OCI-LY1 (cell line): ENCODE measurements around the gene ADAT2.

Experiments
- H2AFZ ChIP-seq: fragments of 200-600 bp; sonication (generic), shearing (Covaris generic); 2 replicates; pipeline ENCODE4 v1.6.0; 2014; ENCODE audit warnings: antibody characterized with exemption, mild to moderate bottlenecking, low read length
- H3F3A ChIP-seq: fragments of 200-600 bp; sonication (generic), shearing (Covaris generic); 2 replicates; pipeline ENCODE4 v1.6.0; 2014; ENCODE audit warnings: mild to moderate bottlenecking, antibody characterized with exemption, low read length, moderate library complexity; ENCODE audit not compliant: insufficient read depth
- H3K27ac ChIP-seq: fragments of 200-600 bp; sonication (generic); 2 replicates; pipeline ENCODE4 v1.5.1; 2014; ENCODE audit warnings: low read length, mixed run types, mild to moderate bottlenecking, low read depth; ENCODE audit not compliant: poor library complexity, severe bottlenecking
- H3K27me3 ChIP-seq: fragments of 200-600 bp; sonication (generic); 2 replicates; pipeline ENCODE4 v1.6.0; 2014; ENCODE audit warnings: antibody characterized with exemption, mild to moderate bottlenecking, low read length, moderate library complexity; ENCODE audit not compliant: insufficient read depth
- H3K36me3 ChIP-seq: fragments of 200-600 bp; sonication (generic); 2 replicates; pipeline ENCODE4 v1.6.1; 2014; ENCODE audit warnings: mild to moderate bottlenecking, antibody characterized with exemption, low read length, moderate library complexity, mixed read lengths; ENCODE audit not compliant: insufficient read depth
- H3K4me1 ChIP-seq: fragments of 200-600 bp; sonication (generic); 2 replicates; pipeline ENCODE4 v1.5.1; 2014; ENCODE audit warnings: mild to moderate bottlenecking, low read length, moderate library complexity; ENCODE audit not compliant: insufficient read depth, severe bottlenecking
- H3K4me2 ChIP-seq: fragments of 200-600 bp; sonication (generic), shearing (Covaris generic); 2 replicates; pipeline ENCODE4 v1.6.1; 2014; ENCODE audit warnings: low read length
- H3K4me3 ChIP-seq: fragments of 200-600 bp; sonication (generic); 2 replicates; pipeline ENCODE4 v1.5.1; 2014; ENCODE audit warnings: low read length, low read depth, mild to moderate bottlenecking, mixed read lengths; ENCODE audit not compliant: poor library complexity, severe bottlenecking
- H3K79me2 ChIP-seq: fragments of 200-600 bp; shearing (Covaris generic); 2 replicates; pipeline ENCODE4 v1.6.1; 2016; ENCODE audit warnings: mixed run types, low read length, mixed read lengths; ENCODE audit not compliant: insufficient read depth
- H3K9ac ChIP-seq: fragments of 200-600 bp; sonication (generic), shearing (Covaris generic); 2 replicates; pipeline ENCODE4 v1.6.1; 2014; ENCODE audit warnings: mild to moderate bottlenecking, low read length, mixed read lengths
- H3K9me2 ChIP-seq: fragments of 200-600 bp; sonication (generic), shearing (Covaris generic); 2 replicates; pipeline ENCODE4 v1.6.1; 2014; ENCODE audit warnings: low read depth, mild to moderate bottlenecking, low read length, mixed read lengths
- H3K9me3 ChIP-seq: fragments of 200-600 bp; shearing (Covaris generic); 2 replicates; pipeline ENCODE4 v1.6.1; 2014; ENCODE audit warnings: low read length, mixed read lengths
- H4K20me1 ChIP-seq: fragments of 200-600 bp; sonication (generic), shearing (Covaris generic); 2 replicates; pipeline ENCODE4 v1.6.0; 2016; ENCODE audit warnings: mild to moderate bottlenecking, low read length; ENCODE audit not compliant: insufficient read depth
- CTCF ChIP-seq: fragments of 200-600 bp; sonication (generic), shearing (Covaris generic); IDR thresholded peaks from 2 replicates; pipeline ENCODE4 v1.5.1; 2017; ENCODE audit warnings: mild to moderate bottlenecking, antibody characterized with exemption, low read length, moderate library complexity, mixed read lengths
- EZH2 ChIP-seq: fragments of 200-600 bp; sonication (generic), shearing (Covaris generic); IDR thresholded peaks from 2 replicates; pipeline ENCODE4 v1.8.0; 2017; ENCODE audit warnings: borderline replicate concordance, mixed run types, mild to moderate bottlenecking, antibody characterized with exemption, low read length, moderate library complexity, mixed read lengths

Gene ADAT2

GRCh38 chr6:143443096-143443495 is 7.4 kb downstream of the ADAT2 start:
- Histone ChIP-seq H3K27ac (no peak overlapping the region), H3F3A (no peaks in the 10 kb centered on the region), H2AFZ (no peak overlapping the region), H3K36me3 (peaks cover 42% of the 10 kb centered on the region), H3K27me3 (no peaks in the 10 kb centered on the region), H4K20me1 (no peaks in the 10 kb centered on the region), H3K9me2 (no peaks in the 10 kb centered on the region), H3K4me1 (no peaks in the 10 kb centered on the region), H3K4me2 (no peak overlapping the region), H3K9ac (no peak overlapping the region), H3K79me2 (peaks cover 9% of the 10 kb centered on the region; the same call in 1 of the 2 replicates), H3K9me3 (no peaks in the 10 kb centered on the region), H3K4me3 (no peak overlapping the region)
- no peak for TF ChIP-seq CTCF
- no peak for TF ChIP-seq EZH2

GRCh38 chr6:143441680-143442545 is 8.6 kb downstream of the ADAT2 start:
- no peak overlapping the region for H3K4me2 ChIP-seq
- H3K79me2 ChIP-seq, result peaks cover 3% of the 10 kb centered on the region; the same call in 1 of the 2 replicates
- H3K9ac ChIP-seq, result no peak overlapping the region
- no peaks in the 10 kb centered on the region for H3K4me1 ChIP-seq
- no peak overlapping the region for H3K4me3 ChIP-seq
- H4K20me1 ChIP-seq, result no peaks in the 10 kb centered on the region
- no peaks in the 10 kb centered on the region for H3K9me2 ChIP-seq
- TF ChIP-seq EZH2 (no peak), CTCF (no peak)
- no peak overlapping the region for H2AFZ ChIP-seq
- H3K9me3 ChIP-seq, result no peaks in the 10 kb centered on the region
- no peaks in the 10 kb centered on the region for H3F3A ChIP-seq
- H3K27me3 ChIP-seq, result no peaks in the 10 kb centered on the region
- peaks cover 53% of the 10 kb centered on the region for H3K36me3 ChIP-seq
- no peak overlapping the region for H3K27ac ChIP-seq

GRCh38 chr6:143441010-143441409 is 9.5 kb downstream of the ADAT2 start:
- H3K9ac ChIP-seq, result no peak overlapping the region
- no peaks in the 10 kb centered on the region for H4K20me1 ChIP-seq
- no peak overlapping the region for H3K4me3 ChIP-seq
- H3F3A ChIP-seq, result no peaks in the 10 kb centered on the region
- no peaks in the 10 kb centered on the region for H3K9me3 ChIP-seq
- H3K27ac ChIP-seq, result no peak overlapping the region
- TF ChIP-seq CTCF (no peak), EZH2 (no peak)
- H3K79me2 ChIP-seq, result peaks cover 3% of the 10 kb centered on the region; the same call in 1 of the 2 replicates
- no peaks in the 10 kb centered on the region for H3K27me3 ChIP-seq
- H3K4me1 ChIP-seq, result no peaks in the 10 kb centered on the region
- no peak overlapping the region for H2AFZ ChIP-seq
- no peak overlapping the region for H3K4me2 ChIP-seq
- H3K36me3 ChIP-seq, result peaks cover 59% of the 10 kb centered on the region
- H3K9me2 ChIP-seq, result no peaks in the 10 kb centered on the region
